HFF-Myc (cell line): ENCODE measurements around the gene NYNRIN.

Source experiments
- DNase-seq: peaks from one replicate; pipeline ENCODE4 v3.0.0-alpha.2; 2011; ENCODE audit warnings: low read depth; ENCODE audit errors: extremely low read depth
- H3K4me3 ChIP-seq: replicated peaks from 2 replicates; pipeline ENCODE4 v1.5.1; 2011; ENCODE audit warnings: low read depth, mild to moderate bottlenecking, control low read depth, low read length
- TF ChIP-seq, protein P1 (sequence below): IDR thresholded peaks from 2 replicates; pipeline ENCODE4 v1.5.1; 2012; ENCODE audit warnings: mild to moderate bottlenecking, low read depth, low read length, control low read depth; ENCODE audit errors: missing control alignments

Gene NYNRIN

DNA sequence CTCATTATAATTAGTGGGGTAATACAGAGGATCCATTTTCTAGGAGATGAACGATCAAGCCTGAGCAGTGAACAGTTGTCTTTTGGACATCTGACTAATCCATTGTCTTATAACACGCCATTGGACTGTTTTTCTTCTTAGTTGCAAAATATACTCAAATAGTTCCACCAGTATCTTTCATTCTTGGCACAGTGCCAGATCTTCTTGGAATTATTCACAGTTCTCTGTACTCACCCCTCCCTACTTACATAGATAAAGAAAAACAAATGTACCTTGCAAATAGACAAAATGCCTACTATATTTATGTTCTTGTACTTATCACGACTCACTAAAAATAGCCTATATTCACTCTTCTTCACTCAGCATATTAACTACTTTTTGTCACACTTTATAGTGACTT lies 26.9 kb downstream of the NYNRIN start:
- no peak for DNase-seq
- TF ChIP-seq, protein P1, sequence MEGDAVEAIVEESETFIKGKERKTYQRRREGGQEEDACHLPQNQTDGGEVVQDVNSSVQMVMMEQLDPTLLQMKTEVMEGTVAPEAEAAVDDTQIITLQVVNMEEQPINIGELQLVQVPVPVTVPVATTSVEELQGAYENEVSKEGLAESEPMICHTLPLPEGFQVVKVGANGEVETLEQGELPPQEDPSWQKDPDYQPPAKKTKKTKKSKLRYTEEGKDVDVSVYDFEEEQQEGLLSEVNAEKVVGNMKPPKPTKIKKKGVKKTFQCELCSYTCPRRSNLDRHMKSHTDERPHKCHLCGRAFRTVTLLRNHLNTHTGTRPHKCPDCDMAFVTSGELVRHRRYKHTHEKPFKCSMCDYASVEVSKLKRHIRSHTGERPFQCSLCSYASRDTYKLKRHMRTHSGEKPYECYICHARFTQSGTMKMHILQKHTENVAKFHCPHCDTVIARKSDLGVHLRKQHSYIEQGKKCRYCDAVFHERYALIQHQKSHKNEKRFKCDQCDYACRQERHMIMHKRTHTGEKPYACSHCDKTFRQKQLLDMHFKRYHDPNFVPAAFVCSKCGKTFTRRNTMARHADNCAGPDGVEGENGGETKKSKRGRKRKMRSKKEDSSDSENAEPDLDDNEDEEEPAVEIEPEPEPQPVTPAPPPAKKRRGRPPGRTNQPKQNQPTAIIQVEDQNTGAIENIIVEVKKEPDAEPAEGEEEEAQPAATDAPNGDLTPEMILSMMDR = no peak
- H3K4me3 ChIP-seq = no peak overlapping the region

DNA sequence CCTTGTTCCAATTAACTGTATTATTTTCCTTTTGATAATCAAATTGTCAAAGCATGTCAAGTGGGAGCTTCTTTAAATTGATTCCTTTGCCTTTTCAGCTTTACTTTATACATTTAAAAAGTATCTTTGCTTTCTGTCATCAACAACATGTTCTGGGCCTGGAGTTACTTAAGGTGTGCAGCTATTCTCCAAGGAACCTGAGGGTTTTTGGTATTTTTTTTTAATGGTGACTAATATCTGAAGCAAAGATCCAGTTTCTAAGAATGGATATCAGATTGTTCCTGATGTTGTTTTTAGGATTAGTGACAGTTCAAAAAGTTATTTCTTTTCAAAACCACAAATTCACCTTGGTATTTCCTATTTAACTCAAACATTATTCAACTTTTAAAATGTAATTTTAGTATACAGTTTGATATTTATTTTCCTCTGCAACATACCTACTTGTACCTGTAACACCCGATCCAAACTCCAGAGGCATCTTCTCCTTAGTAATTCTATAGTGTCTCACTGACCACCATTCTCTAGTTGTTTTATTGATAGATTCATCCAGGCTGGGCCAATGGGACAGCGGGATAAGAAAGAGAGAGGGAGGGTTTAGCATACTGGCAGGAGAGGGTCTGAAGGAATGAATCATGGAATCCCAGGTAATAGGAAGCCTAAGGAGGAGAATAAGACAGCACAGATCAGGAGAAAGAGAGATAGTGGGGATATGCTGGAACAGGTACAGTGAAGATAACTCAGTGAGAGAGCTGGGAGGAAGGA lies 27.5 kb downstream of the NYNRIN start:
- no peak for DNase-seq
- H3K4me3 ChIP-seq = no peak overlapping the region
- TF ChIP-seq, protein P1 = no peak

DNA sequence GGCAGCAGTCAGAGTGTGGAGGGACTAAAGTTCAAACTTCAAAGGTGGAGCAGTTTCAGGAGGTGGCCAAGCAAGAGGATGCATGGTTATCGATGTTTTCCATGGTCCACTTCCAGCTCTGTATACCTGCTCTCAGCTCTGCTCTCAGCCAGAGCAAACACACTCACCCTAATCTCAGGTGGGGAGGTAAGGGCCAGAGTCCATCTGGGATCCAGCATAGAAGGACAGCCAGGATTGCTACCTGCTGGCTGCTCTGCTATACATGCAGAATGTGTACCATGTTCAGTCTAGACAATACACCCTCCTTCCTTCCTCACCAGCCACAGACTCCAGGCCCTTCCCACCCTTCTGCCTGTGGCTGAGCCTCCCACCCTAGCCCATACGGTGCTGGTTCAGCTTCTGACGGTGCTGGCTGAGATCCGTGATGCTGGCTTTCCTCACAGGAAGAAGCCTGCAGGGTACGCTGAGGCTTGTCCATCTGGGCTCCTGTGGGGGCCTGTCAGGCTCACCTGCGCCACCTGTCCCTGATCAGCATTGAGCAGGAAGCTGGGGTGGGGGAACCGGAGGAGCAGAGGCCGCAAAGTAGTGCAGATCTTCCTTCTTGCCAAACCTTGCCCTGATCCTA lies 28.2 kb downstream of the NYNRIN start:
- TF ChIP-seq, protein P1 = no peak
- no peak for DNase-seq
- H3K4me3 ChIP-seq = no peak overlapping the region

DNA sequence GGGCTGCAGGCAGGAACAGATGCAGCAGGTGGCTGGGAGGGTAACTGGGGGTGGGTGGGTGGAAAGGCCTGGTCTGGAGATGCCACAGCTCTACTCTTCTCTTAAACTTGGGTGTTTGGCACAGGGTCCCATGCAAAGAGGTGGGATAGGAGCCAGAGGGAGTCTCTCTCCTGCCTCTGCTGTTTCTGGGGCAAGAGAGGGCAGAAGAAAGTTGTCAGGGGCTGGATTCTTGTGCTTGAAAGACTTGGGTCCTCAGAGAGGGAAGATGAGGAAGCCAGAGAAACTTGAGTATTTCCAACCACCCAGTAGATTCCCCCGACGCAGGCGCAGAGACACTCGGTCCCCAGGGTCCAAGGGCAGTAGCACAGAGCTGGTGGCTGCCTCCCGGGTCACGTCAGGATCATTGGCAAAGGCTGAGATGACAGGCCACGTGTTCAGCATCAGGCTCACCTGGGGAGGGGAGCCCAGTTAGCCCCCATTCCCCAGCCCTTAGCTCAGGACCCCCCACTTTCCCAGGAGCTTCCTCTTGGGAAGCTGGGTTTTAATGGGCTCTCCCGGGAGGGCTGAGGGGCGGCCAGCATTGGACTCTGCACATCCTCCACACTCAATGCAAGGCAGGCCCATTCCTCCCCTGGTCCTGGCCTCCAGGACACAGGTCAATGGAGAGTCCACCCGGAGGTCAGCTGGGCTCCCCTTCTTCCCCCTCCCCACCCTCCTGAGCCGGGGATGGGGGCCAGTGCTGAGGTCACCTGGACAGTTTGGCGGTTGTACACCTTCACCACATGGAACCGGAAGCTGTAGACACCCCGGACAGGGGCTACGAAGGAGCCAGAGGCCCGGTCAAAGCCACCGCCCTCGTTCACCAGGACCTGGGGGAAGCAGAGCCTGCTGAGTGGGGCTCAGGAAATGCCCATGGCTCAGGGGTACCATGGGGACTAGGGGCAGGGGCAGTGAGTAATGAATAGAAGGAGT lies 29.0 kb downstream of the NYNRIN start:
- H3K4me3 ChIP-seq = no peak overlapping the region
- TF ChIP-seq, protein P1 = no peak

DNA sequence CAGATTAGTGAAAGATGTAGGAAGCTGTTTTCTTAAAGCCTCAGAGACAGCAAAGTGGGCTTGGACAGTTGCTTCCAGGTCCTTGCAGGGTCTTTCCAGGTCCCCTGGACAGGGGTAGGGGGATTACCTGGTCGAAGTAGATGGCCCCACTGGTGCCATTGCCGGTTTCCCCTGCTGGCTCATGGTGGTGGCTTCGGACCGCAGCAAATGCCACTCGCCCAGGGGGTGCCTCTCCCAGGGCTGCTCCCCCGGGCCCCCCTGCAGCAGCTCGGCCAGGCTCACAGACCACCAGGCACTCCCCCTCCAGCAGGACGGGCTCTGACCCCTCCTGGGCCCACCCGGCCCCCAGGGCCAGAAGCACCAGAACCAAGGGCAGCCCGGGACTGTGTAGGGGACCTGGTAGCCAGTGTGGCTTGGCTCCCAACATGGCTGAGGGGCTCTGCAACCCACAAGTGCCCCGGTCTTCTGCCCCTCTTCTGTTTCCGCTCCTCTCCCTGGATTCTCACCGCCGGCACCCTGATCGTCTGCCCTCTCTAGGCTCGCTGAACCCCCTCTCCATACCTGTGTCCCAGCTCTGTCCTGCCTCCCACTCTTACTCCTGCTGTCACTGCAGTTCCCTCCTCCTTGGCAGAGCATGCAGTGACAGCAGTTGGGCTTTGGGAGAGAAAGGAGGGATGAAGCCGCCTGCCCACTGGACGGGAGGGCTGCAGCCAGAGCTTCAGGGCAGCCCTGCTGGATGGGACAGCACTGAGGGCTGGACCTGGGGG lies 30.0 kb downstream of the NYNRIN start:
- DNase-seq = no peak
- TF ChIP-seq, protein P1 = no peak
- H3K4me3 ChIP-seq = peak overlapping the region; percentile 61

More for the DNA sequence above, 29.0 kb downstream of the NYNRIN start:
- DNase-seq = no peak
